Measurements from ENCODE around the gene BBX.

GRCh38 chr3:107791027-107791426 is 268.3 kb downstream of the BBX start:
- TF ChIP-seq POLR2AphosphoS5 (IDR thresholded peaks at IDR 0.05; ENCODE audit: low read depth, low read length) (no peak), POLR2A (IDR thresholded peaks at IDR 0.05; ENCODE audit: low read depth, low read length) (no peak), TAF1 (IDR thresholded peaks at IDR 0.05; ENCODE audit: low read depth, low read length) (no peak), SPI1 (IDR thresholded peaks at IDR 0.05; ENCODE audit: low read depth, low read length) (no peak)
